Osteoblast (primary cell): Measurements from ENCODE around the gene KIF16B. TPM values are rescaled to one million over a fixed set of nuclear protein-coding genes. Genes with fewer than 3 reads are reported as not detected.
A peak's percentile ranks its signal among the peaks of the same experiment; 100 is the strongest.

Source experiments
- DNase-seq: peaks from one replicate; pipeline ENCODE4 v3.0.0; 2011; ENCODE audit warnings: low spot score, mixed read lengths; ENCODE audit not compliant: insufficient read length; ENCODE audit errors: missing footprints
- H2AFZ ChIP-seq: 2 replicates; pipeline ENCODE4 v1.6.0; 2011; ENCODE audit warnings: mild to moderate bottlenecking, low read length
- H3K27ac ChIP-seq: 2 replicates; pipeline ENCODE4 v1.5.1; 2011; ENCODE audit warnings: mild to moderate bottlenecking, low read depth, low read length, moderate library complexity
- H3K27me3 ChIP-seq: 2 replicates; pipeline ENCODE4 v1.6.0; 2012; ENCODE audit warnings: mild to moderate bottlenecking, control low read depth, inconsistent platforms, low read length, moderate library complexity; ENCODE audit not compliant: insufficient read depth
- H3K36me3 ChIP-seq: 2 replicates; pipeline ENCODE4 v1.5.1; 2011; ENCODE audit warnings: mild to moderate bottlenecking, low read length, control low read depth, moderate library complexity; ENCODE audit not compliant: insufficient read depth
- H3K4me1 ChIP-seq: 2 replicates; pipeline ENCODE4 v1.5.1; 2011; ENCODE audit warnings: mild to moderate bottlenecking, low read length, control low read depth, moderate library complexity; ENCODE audit not compliant: insufficient read depth
- H3K4me2 ChIP-seq: 2 replicates; pipeline ENCODE4 v1.6.0; 2011; ENCODE audit warnings: mild to moderate bottlenecking, low read length; ENCODE audit not compliant: insufficient read depth
- H3K4me3 ChIP-seq: fragments of 200-600 bp; sonication (generic); 3 replicates; pipeline ENCODE4 v1.5.1; 2012; ENCODE audit warnings: mild to moderate bottlenecking, low read length, inconsistent platforms; ENCODE audit not compliant: insufficient read depth
- H3K79me2 ChIP-seq: 2 replicates; pipeline ENCODE4 v1.6.0; 2012; ENCODE audit warnings: mild to moderate bottlenecking, low read length, control low read depth, inconsistent platforms; ENCODE audit not compliant: insufficient read depth
- H3K9me3 ChIP-seq: 2 replicates; pipeline ENCODE4 v1.5.1; 2011; ENCODE audit warnings: low read depth, low read length, control low read depth
- H4K20me1 ChIP-seq: 2 replicates; pipeline ENCODE4 v1.6.0; 2012; ENCODE audit warnings: mild to moderate bottlenecking, low read length, control low read depth; ENCODE audit not compliant: insufficient read depth
- total RNA-seq: library from RNA; depleted of rRNA; stranded (reverse); fragments of >200 nt; gene quantifications from 2 replicates; pipeline ENCODE4 v1.2.3, GENCODE V29; 2012
- TF ChIP-seq, protein P1 (sequence below): IDR thresholded peaks from 2 replicates; pipeline ENCODE4 v1.5.1; 2011; ENCODE audit warnings: mild to moderate bottlenecking, low read depth, low read length, moderate library complexity; ENCODE audit errors: extremely low read depth

KIF16B gene, protein sequence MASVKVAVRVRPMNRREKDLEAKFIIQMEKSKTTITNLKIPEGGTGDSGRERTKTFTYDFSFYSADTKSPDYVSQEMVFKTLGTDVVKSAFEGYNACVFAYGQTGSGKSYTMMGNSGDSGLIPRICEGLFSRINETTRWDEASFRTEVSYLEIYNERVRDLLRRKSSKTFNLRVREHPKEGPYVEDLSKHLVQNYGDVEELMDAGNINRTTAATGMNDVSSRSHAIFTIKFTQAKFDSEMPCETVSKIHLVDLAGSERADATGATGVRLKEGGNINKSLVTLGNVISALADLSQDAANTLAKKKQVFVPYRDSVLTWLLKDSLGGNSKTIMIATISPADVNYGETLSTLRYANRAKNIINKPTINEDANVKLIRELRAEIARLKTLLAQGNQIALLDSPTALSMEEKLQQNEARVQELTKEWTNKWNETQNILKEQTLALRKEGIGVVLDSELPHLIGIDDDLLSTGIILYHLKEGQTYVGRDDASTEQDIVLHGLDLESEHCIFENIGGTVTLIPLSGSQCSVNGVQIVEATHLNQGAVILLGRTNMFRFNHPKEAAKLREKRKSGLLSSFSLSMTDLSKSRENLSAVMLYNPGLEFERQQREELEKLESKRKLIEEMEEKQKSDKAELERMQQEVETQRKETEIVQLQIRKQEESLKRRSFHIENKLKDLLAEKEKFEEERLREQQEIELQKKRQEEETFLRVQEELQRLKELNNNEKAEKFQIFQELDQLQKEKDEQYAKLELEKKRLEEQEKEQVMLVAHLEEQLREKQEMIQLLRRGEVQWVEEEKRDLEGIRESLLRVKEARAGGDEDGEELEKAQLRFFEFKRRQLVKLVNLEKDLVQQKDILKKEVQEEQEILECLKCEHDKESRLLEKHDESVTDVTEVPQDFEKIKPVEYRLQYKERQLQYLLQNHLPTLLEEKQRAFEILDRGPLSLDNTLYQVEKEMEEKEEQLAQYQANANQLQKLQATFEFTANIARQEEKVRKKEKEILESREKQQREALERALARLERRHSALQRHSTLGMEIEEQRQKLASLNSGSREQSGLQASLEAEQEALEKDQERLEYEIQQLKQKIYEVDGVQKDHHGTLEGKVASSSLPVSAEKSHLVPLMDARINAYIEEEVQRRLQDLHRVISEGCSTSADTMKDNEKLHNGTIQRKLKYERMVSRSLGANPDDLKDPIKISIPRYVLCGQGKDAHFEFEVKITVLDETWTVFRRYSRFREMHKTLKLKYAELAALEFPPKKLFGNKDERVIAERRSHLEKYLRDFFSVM (N-terminal part only)
- 9.0 and 12.1 TPM in 2 replicates for total RNA-seq

DNA sequence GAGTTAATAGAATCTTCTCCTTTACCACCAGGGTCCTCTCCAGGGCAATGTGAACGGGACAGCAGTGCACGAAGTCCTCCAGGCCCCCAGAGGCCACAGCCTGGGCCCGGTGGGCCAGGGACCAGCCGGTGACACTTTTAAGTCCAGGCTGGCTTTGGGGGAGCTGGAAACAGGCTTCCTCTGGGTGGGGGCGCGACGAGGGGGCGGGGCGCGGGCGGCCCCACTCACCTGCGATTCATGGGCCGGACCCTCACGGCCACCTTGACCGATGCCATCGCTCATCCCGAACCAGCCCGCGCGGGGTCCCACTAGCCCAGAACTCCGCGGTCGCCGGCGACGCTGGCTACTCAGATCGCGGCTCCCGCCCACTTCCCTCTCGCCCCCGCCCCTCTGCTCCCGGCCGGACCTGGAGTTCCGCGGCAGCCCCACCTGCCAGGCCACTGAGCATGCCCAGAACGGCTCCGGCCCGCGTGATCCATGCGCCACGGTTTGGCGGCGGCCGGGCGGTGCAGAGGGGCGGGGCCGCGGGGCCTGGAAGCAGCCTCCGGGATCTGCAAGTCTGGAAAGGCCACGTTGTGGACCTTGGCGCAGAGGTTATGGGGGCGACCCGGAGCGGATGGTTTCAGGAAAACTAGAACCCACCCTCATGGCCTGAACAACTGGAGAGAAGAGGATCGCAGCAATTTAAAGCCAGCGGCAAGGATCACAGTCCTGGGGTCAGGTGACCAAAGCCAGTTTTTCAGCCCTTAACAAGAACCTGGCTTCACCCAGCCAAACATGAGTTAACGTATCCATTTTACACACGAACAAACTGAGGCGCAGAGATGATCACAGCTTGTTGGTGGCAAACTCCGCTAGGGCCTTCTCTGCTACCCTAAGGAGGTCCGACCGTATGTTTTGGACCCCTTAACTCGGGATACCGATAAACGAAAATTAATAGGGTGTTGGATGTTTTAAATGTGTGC lies at the start of gene KIF16B:
Gene KIF16B (minus strand): TSS at position 448 of the 965 bp plus-strand sequence. CDS start 173 bp downstream, at position 275.
- Histone ChIP-seq H3K4me1 (peaks cover 22% of the 10 kb centered on the region), H3K27ac (peak within 1 kb of the TSS; percentile 59), H3K4me3 (peak within 1 kb of the TSS; percentile 90), H3K36me3 (no peaks in the 10 kb centered on the region), H4K20me1 (no peaks in the 10 kb centered on the region), H3K9me3 (no peaks in the 10 kb centered on the region), H3K4me2 (peak within 1 kb of the TSS; percentile 98), H3K79me2 (peaks cover 30% of the 10 kb centered on the region), H2AFZ (peak within 1 kb of the TSS; percentile 96), H3K27me3 (no peaks in the 10 kb centered on the region)
- DNase-seq, result peak; percentile 96
- TF ChIP-seq, protein P1, sequence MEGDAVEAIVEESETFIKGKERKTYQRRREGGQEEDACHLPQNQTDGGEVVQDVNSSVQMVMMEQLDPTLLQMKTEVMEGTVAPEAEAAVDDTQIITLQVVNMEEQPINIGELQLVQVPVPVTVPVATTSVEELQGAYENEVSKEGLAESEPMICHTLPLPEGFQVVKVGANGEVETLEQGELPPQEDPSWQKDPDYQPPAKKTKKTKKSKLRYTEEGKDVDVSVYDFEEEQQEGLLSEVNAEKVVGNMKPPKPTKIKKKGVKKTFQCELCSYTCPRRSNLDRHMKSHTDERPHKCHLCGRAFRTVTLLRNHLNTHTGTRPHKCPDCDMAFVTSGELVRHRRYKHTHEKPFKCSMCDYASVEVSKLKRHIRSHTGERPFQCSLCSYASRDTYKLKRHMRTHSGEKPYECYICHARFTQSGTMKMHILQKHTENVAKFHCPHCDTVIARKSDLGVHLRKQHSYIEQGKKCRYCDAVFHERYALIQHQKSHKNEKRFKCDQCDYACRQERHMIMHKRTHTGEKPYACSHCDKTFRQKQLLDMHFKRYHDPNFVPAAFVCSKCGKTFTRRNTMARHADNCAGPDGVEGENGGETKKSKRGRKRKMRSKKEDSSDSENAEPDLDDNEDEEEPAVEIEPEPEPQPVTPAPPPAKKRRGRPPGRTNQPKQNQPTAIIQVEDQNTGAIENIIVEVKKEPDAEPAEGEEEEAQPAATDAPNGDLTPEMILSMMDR, result no peak

DNA sequence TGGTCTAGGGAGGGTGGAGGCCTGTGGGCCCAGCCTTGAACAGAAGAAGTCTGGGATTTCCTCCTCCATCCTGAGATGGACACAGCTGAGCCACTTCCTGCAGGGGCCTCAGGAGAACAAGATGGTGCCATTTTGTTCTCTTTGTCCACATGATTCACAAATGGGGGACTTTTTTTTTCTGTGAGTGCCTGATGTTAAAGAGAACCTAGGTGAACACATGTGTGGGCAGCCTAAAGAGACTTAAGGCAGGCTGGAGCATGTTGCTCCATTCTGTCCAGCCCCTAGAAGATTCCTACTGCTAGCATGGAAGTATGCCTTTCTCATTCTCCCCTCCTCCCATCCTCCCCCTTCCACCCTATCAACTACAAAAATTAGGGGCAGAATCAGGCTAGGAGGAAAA lies 49.3 kb upstream of the KIF16B start:
- TF ChIP-seq, protein P1, result no peak
- DNase-seq, result no peak
- Histone ChIP-seq H3K36me3 (no peaks in the 10 kb centered on the region), H2AFZ (no peak overlapping the region), H4K20me1 (no peaks in the 10 kb centered on the region), H3K4me1 (no peaks in the 10 kb centered on the region), H3K79me2 (no peaks in the 10 kb centered on the region), H3K27ac (no peak overlapping the region), H3K27me3 (no peaks in the 10 kb centered on the region), H3K9me3 (no peaks in the 10 kb centered on the region), H3K4me2 (no peak overlapping the region), H3K4me3 (no peak overlapping the region)

DNA sequence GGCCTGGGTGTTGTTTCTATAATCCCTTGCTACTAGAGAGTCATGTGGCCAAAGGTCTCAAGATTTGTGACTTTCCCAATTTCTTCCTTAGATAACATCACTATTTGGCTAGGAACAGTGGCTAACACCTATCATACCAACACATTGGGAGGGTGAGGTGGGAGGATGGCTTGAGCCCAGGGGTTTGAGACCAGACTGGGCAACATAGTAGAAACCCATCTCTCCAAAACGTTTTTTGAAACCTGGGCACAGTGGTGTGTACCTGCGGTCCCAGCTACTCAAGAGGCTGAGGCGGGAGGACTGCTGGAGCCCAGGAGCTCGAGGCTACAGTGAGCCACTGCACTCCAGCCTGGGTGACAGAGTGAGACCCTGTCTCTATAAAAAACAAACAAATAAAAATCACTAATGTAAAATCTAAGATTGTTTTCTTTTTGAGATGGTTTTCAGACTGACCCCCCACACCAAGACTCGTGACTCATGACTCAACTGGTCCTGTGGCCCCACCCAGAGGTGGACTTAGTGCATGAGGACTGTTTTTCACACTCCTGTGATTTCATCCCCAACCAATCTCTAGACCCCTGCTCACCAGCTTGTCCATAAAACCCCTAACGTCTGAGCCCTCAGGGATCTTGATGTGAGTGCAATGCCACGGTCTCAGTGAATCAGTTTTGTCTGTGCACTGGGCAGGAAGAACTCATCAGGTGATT lies 48.3 kb upstream of the KIF16B start:
- H3K4me3 ChIP-seq, result no peak overlapping the region
- no peaks in the 10 kb centered on the region for H3K79me2 ChIP-seq
- TF ChIP-seq, protein P1, result no peak
- H3K27me3 ChIP-seq, result no peaks in the 10 kb centered on the region
- H3K9me3 ChIP-seq, result no peaks in the 10 kb centered on the region
- no peaks in the 10 kb centered on the region for H4K20me1 ChIP-seq
- H3K36me3 ChIP-seq, result no peaks in the 10 kb centered on the region
- DNase-seq, result no peak
- H2AFZ ChIP-seq, result no peak overlapping the region
- no peaks in the 10 kb centered on the region for H3K4me1 ChIP-seq
- H3K4me2 ChIP-seq, result no peak overlapping the region
- no peak overlapping the region for H3K27ac ChIP-seq
